GM20431 (cell line): Measurements from ENCODE around the gene KPTN.

Experiments
- in situ Hi-C: fragments of 300-500 bp; cut with MseI, MboI; formaldehyde crosslinking; loops from one replicate; pipeline ENCODE4 v1.15.0; 2020; ENCODE audit warnings: low sequenced_read_pairs; ENCODE audit not compliant: unreplicated experiment

The KPTN gene

DNA sequence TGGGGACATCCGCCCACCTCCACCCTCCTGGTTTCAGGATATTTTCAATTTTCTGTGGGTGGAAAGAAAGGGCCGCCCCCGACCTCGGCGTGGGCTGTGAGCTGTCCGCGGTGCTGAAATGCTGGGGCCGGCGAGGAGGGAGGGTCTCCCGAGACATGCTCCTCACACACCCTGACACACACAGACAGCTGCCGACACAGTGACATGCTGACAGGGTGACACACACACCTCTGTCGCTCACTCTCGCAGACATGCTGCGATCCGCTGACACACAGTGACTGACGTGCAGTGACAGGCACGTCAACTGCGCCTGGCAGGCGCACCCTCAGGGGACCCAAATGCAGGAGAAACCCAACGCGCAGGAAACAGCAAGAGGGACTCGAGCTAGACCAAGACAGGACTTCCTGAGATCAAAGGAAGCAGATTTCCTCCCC lies 39.6 kb downstream of the KPTN start:
- in situ Hi-C loops: no loop called here

DNA sequence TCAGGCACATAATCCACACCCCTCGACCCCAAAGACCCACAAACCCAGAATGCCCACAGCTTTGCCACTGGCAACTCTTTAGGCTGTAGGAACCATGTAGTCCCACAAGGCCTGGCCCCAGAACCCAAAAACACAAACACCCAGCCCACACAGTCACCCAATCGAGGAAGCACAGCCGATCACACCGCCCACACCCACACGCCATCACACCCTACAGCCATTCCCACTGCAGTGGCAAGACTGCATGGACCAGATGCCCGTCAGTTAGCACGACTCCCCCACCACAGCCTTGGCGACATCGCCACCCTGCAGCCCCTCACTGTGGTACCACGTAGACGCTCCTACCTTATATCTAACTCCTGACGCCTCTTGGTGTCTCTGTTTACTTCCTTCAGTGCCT lies 40.7 kb downstream of the KPTN start:
- in situ Hi-C loops: no loop called here

DNA sequence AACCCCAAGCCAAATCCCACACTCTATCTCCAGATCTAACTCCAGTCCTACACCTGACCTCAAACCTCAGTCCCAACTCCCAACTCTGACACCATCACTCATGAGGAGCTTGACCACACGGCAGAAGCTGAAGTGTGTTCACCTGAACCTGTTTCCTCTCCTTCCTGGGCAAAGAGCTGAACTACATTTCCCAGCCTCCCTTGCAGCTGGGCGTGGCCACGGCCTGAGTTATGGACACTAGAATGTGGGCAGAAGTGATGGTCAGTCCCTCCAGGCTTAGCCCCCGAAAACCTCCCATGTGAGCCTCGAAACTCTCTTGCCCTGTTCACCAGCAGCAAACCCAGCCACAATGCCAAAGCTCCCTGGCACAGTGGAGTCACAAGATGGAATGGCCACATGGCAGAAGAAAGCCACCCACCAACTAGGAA lies 45.2 kb downstream of the KPTN start:
- in situ Hi-C loops: loop anchor here (10.0 kb wide), 1 partner anchor 266 kb away; no protein-coding TSS in a partner anchor

DNA sequence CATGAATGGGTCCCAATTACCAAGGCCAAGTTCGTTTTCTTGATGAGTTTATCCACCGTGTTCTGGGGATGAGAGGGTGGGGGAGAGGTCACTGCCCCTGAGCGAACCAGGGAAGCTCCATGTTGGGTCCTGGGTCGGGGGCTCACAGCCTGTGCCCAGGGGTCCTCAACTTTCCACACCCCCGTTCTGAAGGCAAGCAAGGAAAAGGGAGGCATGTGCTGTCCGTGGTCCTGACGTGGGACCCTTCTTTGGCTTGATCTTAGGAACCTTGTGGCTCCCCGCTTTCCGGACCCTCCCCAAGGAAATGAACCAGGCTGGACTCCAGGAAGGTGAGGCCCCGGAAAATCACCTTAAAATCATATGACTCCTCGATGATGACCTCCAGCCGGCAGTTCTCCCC lies 46.5 kb downstream of the KPTN start:
- in situ Hi-C loops: loop anchor here (10.0 kb wide), 1 partner anchor 267 kb away; no protein-coding TSS in a partner anchor

- in situ Hi-C loops: loop anchor here (10.0 kb wide), 1 partner anchor 268 kb away; no protein-coding TSS in a partner anchor
These were observed 47.2 kb downstream of the KPTN start for GRCh38 chr19:47436712-47437401.

DNA sequence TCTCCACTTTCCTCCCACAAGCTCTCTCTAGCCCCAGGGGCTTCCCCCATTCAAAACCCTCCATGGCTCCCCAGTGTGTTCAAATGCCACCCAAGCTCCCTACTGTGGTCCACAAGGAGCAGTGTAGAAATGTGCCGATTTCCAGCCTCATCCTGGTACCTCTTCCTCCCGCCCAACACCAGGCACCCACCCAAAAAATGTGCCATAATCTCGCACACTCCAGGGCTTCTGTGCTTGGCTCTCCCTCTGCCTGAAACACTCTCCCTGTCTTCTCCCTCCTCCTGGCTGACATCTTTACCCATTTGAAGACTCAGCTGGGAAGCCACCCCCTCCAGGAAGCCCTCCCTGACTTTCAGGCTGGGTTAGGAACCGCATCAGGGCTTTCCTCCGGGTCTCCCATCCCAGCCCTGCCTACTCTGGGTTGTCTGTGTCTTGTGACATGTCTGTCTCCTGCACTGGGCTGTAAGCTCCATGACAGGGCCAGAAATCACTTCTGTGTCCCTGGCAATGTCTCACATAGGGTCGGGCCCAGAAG lies 48.1 kb downstream of the KPTN start:
- in situ Hi-C loops: loop anchor here (10.0 kb wide), 1 partner anchor 269 kb away; no protein-coding TSS in a partner anchor

DNA sequence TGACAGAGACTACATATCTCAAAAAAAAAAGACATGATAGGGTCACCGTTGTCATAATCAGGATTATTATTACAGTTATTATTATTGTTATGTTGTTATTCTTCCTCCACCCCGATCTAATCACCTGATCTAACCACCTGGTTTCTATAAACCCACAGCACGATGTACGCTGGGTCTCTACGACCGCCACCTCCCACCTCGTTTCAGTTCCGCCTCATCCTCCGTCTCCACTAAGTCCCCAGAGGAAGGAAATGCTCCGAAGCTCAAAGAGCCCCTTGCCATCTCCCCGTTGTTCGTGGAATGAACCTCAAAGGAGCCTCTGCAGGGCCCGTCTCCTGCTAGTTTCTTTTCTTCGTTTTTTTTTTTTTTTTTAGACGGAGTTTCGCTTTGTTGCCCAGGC lies 48.8 kb downstream of the KPTN start:
- in situ Hi-C loops: loop anchor here (10.0 kb wide), 1 partner anchor 270 kb away; no protein-coding TSS in a partner anchor

DNA sequence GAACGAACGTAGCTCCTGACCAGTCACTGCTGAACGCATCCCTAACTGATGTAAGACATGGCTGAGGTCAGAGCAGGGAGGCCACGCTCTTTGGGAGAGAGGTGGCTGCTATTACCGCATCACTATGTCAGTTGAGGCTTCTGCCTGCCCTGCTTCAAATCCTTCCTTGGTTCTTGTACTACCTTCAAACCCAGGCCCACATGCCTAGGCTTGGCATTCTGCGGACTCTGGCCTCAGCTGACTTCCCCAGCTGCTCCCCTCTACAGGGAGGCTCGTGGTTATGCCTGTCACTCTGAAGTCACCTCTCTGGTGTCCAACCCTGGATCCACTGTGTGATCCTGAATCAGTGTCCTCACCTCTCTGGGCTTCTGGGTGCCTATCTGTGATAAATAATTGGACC lies 49.9 kb downstream of the KPTN start:
- in situ Hi-C loops: loop anchor here (10.0 kb wide), 1 partner anchor 271 kb away; no protein-coding TSS in a partner anchor

DNA sequence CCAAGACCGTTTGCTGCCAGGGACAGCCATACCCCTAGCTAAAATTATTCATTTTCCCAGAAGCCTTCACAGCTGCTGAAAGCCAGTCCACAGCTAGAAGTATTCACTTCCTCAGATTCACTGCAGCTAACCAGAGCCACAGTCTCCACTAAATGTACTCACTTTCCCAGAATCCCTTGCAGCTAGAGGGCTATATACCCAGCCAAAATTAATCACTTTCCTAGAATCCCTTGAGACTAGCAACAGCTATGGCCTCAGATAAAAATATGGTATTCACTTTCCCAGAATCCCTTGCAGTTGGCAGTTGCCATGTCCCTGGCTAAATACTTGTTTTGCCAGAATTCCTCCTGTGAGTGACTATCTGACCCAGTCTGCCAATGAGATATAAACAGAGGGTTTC lies 50.9 kb downstream of the KPTN start:
- in situ Hi-C loops: loop anchor here (10.0 kb wide), 1 partner anchor 272 kb away; no protein-coding TSS in a partner anchor

GRCh38 chr19:47432499-47432898 lies 51.5 kb downstream of the KPTN start:
- in situ Hi-C loops: loop anchor here (10.0 kb wide), 1 partner anchor 272 kb away; no protein-coding TSS in a partner anchor

- in situ Hi-C loops: loop anchor here (10.0 kb wide), 1 partner anchor 273 kb away; no protein-coding TSS in a partner anchor
These were observed 51.9 kb downstream of the KPTN start for GRCh38 chr19:47432091-47432490.

DNA sequence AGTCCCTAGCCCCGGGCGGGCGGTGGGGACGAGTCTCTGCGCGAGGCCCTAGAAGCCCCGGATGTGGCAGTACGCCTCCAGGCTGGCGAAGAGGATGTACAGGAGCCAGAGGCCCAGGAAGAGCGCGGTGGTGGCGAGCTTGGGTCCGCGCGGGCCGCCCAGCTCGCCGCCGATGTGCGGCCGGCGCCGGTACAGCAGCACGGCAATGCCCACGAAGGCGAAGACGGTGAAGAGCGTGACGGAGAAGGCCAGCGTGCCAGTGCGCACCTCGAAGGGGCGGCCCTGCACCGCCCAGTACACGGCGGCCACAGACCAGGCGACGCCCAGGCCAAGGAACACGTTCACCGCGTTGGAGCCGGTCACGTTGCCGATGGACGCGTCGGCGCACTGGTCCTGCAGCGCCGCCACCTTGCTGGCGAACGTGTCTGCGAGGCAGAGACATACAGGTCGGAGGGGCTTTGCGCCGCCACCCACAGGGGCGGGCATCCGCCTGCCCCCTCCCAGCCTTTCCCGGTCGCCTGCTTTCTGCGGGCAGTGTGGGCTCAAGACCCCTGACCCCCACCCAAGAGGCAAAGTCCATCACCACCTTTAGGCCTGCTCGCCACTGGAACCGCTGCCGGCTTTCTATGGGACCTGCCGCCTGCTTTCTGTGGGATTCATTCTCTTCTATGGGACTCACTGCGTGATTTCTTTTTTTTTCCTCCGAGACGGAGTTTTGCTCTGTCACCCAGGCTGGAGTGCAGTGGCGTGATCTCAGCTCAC lies 53.8 kb downstream of the KPTN start:
- in situ Hi-C loops: loop anchor here (10.0 kb wide), 1 partner anchor 275 kb away; no protein-coding TSS in a partner anchor

GRCh38 chr19:47429140-47429793 lies 54.8 kb downstream of the KPTN start:
- in situ Hi-C loops: no loop called here

DNA sequence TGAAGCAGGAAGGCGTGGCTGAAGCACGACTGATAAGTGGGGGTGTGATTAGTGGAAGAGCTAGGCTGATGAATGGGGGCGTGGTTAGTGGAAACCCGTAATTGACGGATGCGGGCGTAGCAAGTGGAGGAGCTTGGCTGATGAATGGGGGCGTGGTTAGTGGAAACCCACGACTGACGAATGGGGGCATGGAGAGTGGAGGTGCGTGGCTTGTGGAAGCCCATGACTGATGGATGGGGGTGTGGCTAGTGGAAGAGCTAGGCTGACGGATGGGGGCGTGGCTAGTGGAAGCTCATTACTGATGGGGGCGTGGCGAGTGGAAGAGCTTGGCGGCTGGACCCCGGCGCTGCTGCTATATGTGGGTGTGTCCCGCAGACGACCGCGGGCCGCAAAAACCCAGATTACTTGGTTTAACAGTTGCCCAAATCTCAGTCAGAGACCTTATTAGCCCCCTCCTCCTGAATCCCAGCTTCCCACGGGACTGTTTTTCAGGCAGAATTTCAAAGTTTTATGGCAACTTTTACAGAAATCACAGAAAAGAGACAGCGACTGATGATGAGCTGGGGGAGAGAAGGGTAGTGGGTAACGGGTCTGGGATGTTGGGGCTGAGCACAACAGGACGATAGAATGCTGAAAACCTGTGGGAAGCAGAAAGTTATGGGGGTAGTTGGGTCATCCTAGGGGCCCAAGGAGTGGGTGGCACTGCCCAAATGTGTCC lies 55.7 kb downstream of the KPTN start:
- in situ Hi-C loops: no loop called here

- in situ Hi-C loops: no loop called here
These were observed 56.5 kb downstream of the KPTN start for GRCh38 chr19:47427241-47428176.
